ENCODE measurements around the gene ELF1. TPM values are rescaled to one million over a fixed set of nuclear protein-coding genes. Genes with fewer than 3 reads are reported as not detected.

ELF1 gene
- total RNA-seq, 1 experiment from 2014 or later: 36.0 TPM

DNA sequence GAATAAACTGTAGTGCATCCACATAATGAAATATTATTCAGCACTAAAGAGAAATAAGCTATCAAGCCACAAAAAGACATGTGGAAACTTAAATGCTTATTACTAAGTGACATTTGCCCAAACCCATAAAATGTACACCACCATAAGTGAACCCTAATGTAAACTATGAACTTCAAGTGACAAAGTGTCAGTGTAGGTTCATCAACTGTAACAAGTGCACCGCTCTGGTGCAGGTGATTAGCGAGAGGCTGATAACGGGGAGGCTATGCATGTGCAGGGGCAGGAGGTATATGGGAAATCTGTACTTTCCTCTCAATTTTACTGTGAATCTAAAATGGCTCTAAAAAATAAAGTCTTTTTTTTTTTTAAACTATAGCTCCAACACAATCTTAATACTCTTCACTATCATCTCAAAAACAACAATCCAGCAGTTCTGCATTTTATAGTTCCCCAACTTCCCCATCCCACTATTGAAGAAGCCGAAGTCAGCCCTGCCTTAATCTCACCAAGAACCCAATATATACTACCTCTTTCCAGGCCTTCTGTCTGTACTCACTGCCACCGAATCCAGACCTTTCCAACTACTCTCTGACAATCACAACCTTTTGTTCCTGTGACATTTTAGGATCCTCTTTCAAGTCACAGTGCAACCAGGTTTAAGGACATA, 22.6 kb downstream of the ELF1 start:
- CTCF ChIA-PET: no interaction called here
- Histone ChIP-seq H3K9me3 (ENCODE audit: insufficient read depth, low read depth) (no peaks in the 10 kb centered on the region; the same call in 1 of the 2 replicates), H3K27ac (no peak overlapping the region)

GRCh38 chr13:40995997-40996396, 23.1 kb downstream of the ELF1 start:
- TF ChIP-seq CTCF (conservative IDR thresholded peaks at IDR 0.05) (no peak), EZH2 (IDR thresholded peaks at IDR 0.05; ENCODE audit: low read depth) (no peak)
- no peak for DNase-seq
- peaks cover 38% of the 10 kb centered on the region for H3K4me1 ChIP-seq (replicated peaks; ENCODE audit: insufficient read depth)
- no peak overlapping the region for H3K4me2 ChIP-seq
- H3K4me3 ChIP-seq: no peak overlapping the region
- no peaks in the 10 kb centered on the region for H4K20me1 ChIP-seq (ENCODE audit: insufficient read depth)
- peaks cover 80% of the 10 kb centered on the region for H3K79me2 ChIP-seq (ENCODE audit: low read depth)
- H3K27me3 ChIP-seq (ENCODE audit: insufficient read depth, low read depth): no peaks in the 10 kb centered on the region
- no TSS peak for BruUV-seq (replicated peaks)
- H3F3A ChIP-seq (ENCODE audit: insufficient read depth, low read depth): peaks cover 27% of the 10 kb centered on the region
- CTCF ChIA-PET: no interaction called here
- no peak overlapping the region for H2AFZ ChIP-seq
- POLR2A ChIA-PET (ENCODE audit: unreplicated experiment): no interaction called here
- intact Hi-C loops (cut with micrococcal nuclease; ENCODE audit: unreplicated experiment): loop anchor here (2.0 kb wide), 1 partner anchor 23 kb away; the partner anchor contains the start of gene ELF1
- H3K9me2 ChIP-seq (ENCODE audit: insufficient read depth): no peaks in the 10 kb centered on the region
- H3K36me3 ChIP-seq (ENCODE audit: low read depth): 0 out of 2 replicates have a peak, but pooled peaks cover 7% of the 10 kb centered on the region
- no peaks in the 10 kb centered on the region; the same call in 1 of the 2 replicates for H3K9me3 ChIP-seq (ENCODE audit: insufficient read depth, low read depth)
- H3K27ac ChIP-seq: peak overlapping the region; percentile 96

More for the DNA sequence above, 22.6 kb downstream of the ELF1 start:
- no peak overlapping the region for H3K4me3 ChIP-seq
- H3K27me3 ChIP-seq (ENCODE audit: insufficient read depth, low read depth): no peaks in the 10 kb centered on the region
- no peaks in the 10 kb centered on the region for H3K9me2 ChIP-seq (ENCODE audit: insufficient read depth)
- H3K36me3 ChIP-seq (ENCODE audit: low read depth): 0 out of 2 replicates have a peak, but pooled peaks cover 7% of the 10 kb centered on the region
- H3K4me1 ChIP-seq (replicated peaks; ENCODE audit: insufficient read depth): peaks cover 38% of the 10 kb centered on the region
- H3F3A ChIP-seq (ENCODE audit: insufficient read depth, low read depth): peaks cover 27% of the 10 kb centered on the region
- TF ChIP-seq CTCF (conservative IDR thresholded peaks at IDR 0.05): no peak
- no peak for TF ChIP-seq EZH2 (IDR thresholded peaks at IDR 0.05; ENCODE audit: low read depth)
- H3K4me2 ChIP-seq: no peak overlapping the region
- H2AFZ ChIP-seq: no peak overlapping the region
- intact Hi-C loops (cut with micrococcal nuclease; ENCODE audit: unreplicated experiment): no loop called here
- H3K79me2 ChIP-seq (ENCODE audit: low read depth): peaks cover 79% of the 10 kb centered on the region
- no peaks in the 10 kb centered on the region for H4K20me1 ChIP-seq (ENCODE audit: insufficient read depth)
- BruUV-seq (replicated peaks): no TSS peak
- POLR2A ChIA-PET (ENCODE audit: unreplicated experiment): no interaction called here
- DNase-seq: no peak

GRCh38 chr13:40994581-40995230, 24.4 kb downstream of the ELF1 start:
- CTCF ChIA-PET: no interaction called here
- no TSS peak for BruUV-seq (replicated peaks)
- H3K4me2 ChIP-seq: peak overlapping the region; percentile 91

More at GRCh38 chr13:40994581-40995230, 24.4 kb downstream of the ELF1 start:
- no peaks in the 10 kb centered on the region for H4K20me1 ChIP-seq (ENCODE audit: insufficient read depth)
- POLR2A ChIA-PET (ENCODE audit: unreplicated experiment): no interaction called here
- H3K9me3 ChIP-seq (ENCODE audit: insufficient read depth, low read depth): no peaks in the 10 kb centered on the region; the same call in 1 of the 2 replicates
- no peak for DNase-seq
- H2AFZ ChIP-seq: no peak overlapping the region
- peaks cover 27% of the 10 kb centered on the region for H3F3A ChIP-seq (ENCODE audit: insufficient read depth, low read depth)
- peak overlapping the region; percentile 96 for H3K27ac ChIP-seq
- peak overlapping the region; percentile 40 for H3K4me3 ChIP-seq
- no peak for TF ChIP-seq CTCF (conservative IDR thresholded peaks at IDR 0.05)
- TF ChIP-seq EZH2 (IDR thresholded peaks at IDR 0.05; ENCODE audit: low read depth): no peak
- H3K4me1 ChIP-seq (replicated peaks; ENCODE audit: insufficient read depth): peaks cover 38% of the 10 kb centered on the region
- H3K36me3 ChIP-seq (ENCODE audit: low read depth): 0 out of 2 replicates have a peak, but pooled peaks cover 7% of the 10 kb centered on the region
- H3K79me2 ChIP-seq (ENCODE audit: low read depth): peaks cover 90% of the 10 kb centered on the region
- H3K27me3 ChIP-seq (ENCODE audit: insufficient read depth, low read depth): no peaks in the 10 kb centered on the region
- no peaks in the 10 kb centered on the region for H3K9me2 ChIP-seq (ENCODE audit: insufficient read depth)
- intact Hi-C loops (cut with micrococcal nuclease; ENCODE audit: unreplicated experiment): loop anchor here (1.0 to 5.0 kb wide), 3 partner anchors 24 to 217 kb away; partner anchors contain the start of genes ELF1 and WBP4

Data from PC-9 (cell line).